Measurements from ENCODE around the gene SLC35A5.

SLC35A5 gene

DNA sequence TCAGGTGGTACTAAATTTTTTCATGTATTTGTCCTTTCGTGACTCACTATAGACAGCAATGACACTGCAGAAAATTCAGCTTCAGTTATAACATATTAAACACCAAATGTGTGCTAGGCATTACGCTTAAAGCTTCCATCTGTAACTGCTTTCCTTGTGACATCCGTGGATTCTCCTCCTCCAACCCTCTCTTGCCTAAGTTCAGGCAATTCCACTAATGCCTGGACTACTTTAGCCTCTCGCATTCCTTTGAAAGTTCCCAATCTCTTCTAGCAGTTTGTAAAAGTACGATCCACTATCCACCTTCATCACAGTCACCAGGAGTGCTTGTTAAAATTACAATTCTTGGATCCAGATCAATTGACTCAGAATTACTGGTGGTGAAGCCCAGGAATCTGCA, 61.4 kb downstream of the SLC35A5 start:
- TF ChIP-seq, protein P1, sequence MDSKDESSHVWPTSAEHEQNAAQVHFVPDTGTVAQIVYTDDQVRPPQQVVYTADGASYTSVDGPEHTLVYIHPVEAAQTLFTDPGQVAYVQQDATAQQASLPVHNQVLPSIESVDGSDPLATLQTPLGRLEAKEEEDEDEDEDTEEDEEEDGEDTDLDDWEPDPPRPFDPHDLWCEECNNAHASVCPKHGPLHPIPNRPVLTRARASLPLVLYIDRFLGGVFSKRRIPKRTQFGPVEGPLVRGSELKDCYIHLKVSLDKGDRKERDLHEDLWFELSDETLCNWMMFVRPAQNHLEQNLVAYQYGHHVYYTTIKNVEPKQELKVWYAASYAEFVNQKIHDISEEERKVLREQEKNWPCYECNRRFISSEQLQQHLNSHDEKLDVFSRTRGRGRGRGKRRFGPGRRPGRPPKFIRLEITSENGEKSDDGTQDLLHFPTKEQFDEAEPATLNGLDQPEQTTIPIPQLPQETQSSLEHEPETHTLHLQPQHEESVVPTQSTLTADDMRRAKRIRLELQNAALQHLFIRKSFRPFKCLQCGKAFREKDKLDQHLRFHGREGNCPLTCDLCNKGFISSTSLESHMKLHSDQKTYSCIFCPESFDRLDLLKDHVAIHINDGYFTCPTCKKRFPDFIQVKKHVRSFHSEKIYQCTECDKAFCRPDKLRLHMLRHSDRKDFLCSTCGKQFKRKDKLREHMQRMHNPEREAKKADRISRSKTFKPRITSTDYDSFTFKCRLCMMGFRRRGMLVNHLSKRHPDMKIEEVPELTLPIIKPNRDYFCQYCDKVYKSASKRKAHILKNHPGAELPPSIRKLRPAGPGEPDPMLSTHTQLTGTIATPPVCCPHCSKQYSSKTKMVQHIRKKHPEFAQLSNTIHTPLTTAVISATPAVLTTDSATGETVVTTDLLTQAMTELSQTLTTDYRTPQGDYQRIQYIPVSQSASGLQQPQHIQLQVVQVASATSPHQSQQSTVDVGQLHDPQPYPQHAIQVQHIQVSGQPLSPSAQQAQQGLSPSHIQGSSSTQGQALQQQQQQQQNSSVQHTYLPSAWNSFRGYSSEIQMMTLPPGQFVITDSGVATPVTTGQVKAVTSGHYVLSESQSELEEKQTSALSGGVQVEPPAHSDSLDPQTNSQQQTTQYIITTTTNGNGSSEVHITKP (tag by site-specific recombination; IDR thresholded peaks at IDR 0.05), result no peak
- TF ChIP-seq KLF9 (tag by site-specific recombination; IDR thresholded peaks at IDR 0.05; ENCODE audit: low read depth) (no peak), PRDM1 (tag by site-specific recombination; IDR thresholded peaks at IDR 0.05) (no peak), ZSCAN16 (tag by site-specific recombination; IDR thresholded peaks at IDR 0.05) (no peak), ZNF777 (tag by site-specific recombination; IDR thresholded peaks at IDR 0.05; ENCODE audit: borderline replicate concordance) (no peak), ZNF404 (tag by site-specific recombination; IDR thresholded peaks at IDR 0.05) (no peak), ZNF174 (tag by site-specific recombination; IDR thresholded peaks at IDR 0.05) (no peak), KLF10 (tag by site-specific recombination; IDR thresholded peaks at IDR 0.05) (no peak), KLF1 (tag by site-specific recombination; IDR thresholded peaks at IDR 0.05) (no peak), GLIS2 (tag by site-specific recombination; IDR thresholded peaks at IDR 0.05) (no peak), ZNF837 (tag by site-specific recombination; IDR thresholded peaks at IDR 0.05) (no peak), ZNF366 (tag by site-specific recombination; conservative IDR thresholded peaks at IDR 0.05) (no peak), ZNF155 (tag by site-specific recombination; IDR thresholded peaks at IDR 0.05) (no peak)
- TF ChIP-seq, protein P2, sequence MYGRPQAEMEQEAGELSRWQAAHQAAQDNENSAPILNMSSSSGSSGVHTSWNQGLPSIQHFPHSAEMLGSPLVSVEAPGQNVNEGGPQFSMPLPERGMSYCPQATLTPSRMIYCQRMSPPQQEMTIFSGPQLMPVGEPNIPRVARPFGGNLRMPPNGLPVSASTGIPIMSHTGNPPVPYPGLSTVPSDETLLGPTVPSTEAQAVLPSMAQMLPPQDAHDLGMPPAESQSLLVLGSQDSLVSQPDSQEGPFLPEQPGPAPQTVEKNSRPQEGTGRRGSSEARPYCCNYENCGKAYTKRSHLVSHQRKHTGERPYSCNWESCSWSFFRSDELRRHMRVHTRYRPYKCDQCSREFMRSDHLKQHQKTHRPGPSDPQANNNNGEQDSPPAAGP (tag by site-specific recombination; IDR thresholded peaks at IDR 0.05), result no peak
- TF ChIP-seq, protein P3, sequence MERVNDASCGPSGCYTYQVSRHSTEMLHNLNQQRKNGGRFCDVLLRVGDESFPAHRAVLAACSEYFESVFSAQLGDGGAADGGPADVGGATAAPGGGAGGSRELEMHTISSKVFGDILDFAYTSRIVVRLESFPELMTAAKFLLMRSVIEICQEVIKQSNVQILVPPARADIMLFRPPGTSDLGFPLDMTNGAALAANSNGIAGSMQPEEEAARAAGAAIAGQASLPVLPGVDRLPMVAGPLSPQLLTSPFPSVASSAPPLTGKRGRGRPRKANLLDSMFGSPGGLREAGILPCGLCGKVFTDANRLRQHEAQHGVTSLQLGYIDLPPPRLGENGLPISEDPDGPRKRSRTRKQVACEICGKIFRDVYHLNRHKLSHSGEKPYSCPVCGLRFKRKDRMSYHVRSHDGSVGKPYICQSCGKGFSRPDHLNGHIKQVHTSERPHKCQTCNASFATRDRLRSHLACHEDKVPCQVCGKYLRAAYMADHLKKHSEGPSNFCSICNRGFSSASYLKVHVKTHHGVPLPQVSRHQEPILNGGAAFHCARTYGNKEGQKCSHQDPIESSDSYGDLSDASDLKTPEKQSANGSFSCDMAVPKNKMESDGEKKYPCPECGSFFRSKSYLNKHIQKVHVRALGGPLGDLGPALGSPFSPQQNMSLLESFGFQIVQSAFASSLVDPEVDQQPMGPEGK (tag by site-specific recombination; IDR thresholded peaks at IDR 0.05), result no peak
- TF ChIP-seq, protein P4, sequence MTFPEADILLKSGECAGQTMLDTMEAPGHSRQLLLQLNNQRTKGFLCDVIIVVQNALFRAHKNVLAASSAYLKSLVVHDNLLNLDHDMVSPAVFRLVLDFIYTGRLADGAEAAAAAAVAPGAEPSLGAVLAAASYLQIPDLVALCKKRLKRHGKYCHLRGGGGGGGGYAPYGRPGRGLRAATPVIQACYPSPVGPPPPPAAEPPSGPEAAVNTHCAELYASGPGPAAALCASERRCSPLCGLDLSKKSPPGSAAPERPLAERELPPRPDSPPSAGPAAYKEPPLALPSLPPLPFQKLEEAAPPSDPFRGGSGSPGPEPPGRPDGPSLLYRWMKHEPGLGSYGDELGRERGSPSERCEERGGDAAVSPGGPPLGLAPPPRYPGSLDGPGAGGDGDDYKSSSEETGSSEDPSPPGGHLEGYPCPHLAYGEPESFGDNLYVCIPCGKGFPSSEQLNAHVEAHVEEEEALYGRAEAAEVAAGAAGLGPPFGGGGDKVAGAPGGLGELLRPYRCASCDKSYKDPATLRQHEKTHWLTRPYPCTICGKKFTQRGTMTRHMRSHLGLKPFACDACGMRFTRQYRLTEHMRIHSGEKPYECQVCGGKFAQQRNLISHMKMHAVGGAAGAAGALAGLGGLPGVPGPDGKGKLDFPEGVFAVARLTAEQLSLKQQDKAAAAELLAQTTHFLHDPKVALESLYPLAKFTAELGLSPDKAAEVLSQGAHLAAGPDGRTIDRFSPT (tag by site-specific recombination; IDR thresholded peaks at IDR 0.05), result no peak
- CTCF ChIA-PET, result interaction anchor here (2.0 kb wide), 1 partner anchor 19 kb away, joined by 6 read pairs; no protein-coding TSS in a partner anchor
- Histone ChIP-seq H3K4me3 (ENCODE audit: low read depth, low read length) (no peak overlapping the region), H3K9me3 (ENCODE audit: control insufficient read depth, insufficient read depth, low read depth, low read length) (no peaks in the 10 kb centered on the region), H3K4me1 (ENCODE audit: control insufficient read depth, insufficient read depth, low read length) (no peaks in the 10 kb centered on the region), H3K36me3 (ENCODE audit: control insufficient read depth in 2 of 2, insufficient read depth in 1 of 2, low read length in 2 of 2) (no peaks in the 10 kb centered on the region), H3K27ac (ENCODE audit: extremely low read depth, low read depth, low read length) (no peak overlapping the region)
- POLR2A ChIA-PET, result no interaction called here

DNA sequence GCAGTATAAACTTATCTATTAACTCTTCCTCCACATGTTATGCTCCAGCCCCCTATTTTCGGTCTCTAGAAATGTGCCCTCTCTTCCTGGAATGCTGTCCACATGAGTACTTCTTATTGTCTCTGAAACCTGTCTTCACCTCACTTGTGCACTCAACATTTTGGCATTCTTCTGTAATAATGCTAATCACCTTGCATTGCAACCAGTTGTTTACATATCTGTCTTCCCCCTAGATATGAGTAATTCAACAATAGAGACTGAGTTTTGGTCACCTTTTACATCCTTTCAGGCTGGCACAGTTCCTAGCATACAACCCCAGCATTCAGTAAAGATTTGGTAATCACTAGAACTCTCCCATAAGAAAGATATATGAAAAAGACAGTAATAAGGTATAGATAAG, 61.9 kb downstream of the SLC35A5 start:
- Histone ChIP-seq H3K9me3 (ENCODE audit: control insufficient read depth, insufficient read depth, low read depth, low read length) (no peaks in the 10 kb centered on the region), H3K36me3 (ENCODE audit: control insufficient read depth in 2 of 2, insufficient read depth in 1 of 2, low read length in 2 of 2) (no peaks in the 10 kb centered on the region), H3K27ac (ENCODE audit: extremely low read depth, low read depth, low read length) (no peak overlapping the region), H3K4me3 (ENCODE audit: low read depth, low read length) (no peak overlapping the region), H3K4me1 (ENCODE audit: control insufficient read depth, insufficient read depth, low read length) (no peaks in the 10 kb centered on the region)
- ChIA-PET CTCF (no interaction called here), POLR2A (no interaction called here)
- TF ChIP-seq ZNF169 (tag by site-specific recombination; IDR thresholded peaks at IDR 0.05) (no peak), ZIC2 (tag by site-specific recombination; IDR thresholded peaks at IDR 0.05) (no peak), ZNF658 (tag by site-specific recombination; IDR thresholded peaks at IDR 0.05) (no peak), ZNF624 (tag by site-specific recombination; IDR thresholded peaks at IDR 0.05) (no peak)

All from HEK293 (cell line).